HCT116 (cell line): ENCODE measurements around the gene CASZ1. TPM values are rescaled to one million over a fixed set of nuclear protein-coding genes. Genes with fewer than 3 reads are reported as not detected.

Experiments
- ATAC-seq: fragments of 200-7000 bp; cut with Tn5 transposase; 2 replicates; pipeline ENCODE4 v1.9.1; 2020; ENCODE audit warnings: mild to moderate bottlenecking, moderate library complexity
- BruUV-seq: library from RNA; stranded (reverse); fragments of 400-500 nt; replicated peaks from 2 replicates; lab custom pipeline; 2021; lab: Mats Ljungman, UMichigan
- CTCF ChIA-PET: fragments of 300-600 bp; sonication (Branson Sonifier 250); formaldehyde crosslinking; loops from one replicate; lab custom pipeline; 2021; ENCODE audit warnings: antibody characterized with exemption; lab: Charles Lee
- POLR2A ChIA-PET: fragments of 300-600, 350-600 bp; sonication (Branson Sonifier 250); formaldehyde crosslinking; loops from one replicate; lab custom pipeline; 2021; ENCODE audit warnings: antibody characterized with exemption; lab: Charles Lee
- RAD21 ChIA-PET, 2 experiments: fragments of 300-600 bp; sonication (Branson Sonifier 250); formaldehyde crosslinking; loops; one replicate each; lab custom pipeline; 2023; ENCODE audit warnings: low total read pairs in 2 of 2; ENCODE audit not compliant: uncharacterized antibody in 2 of 2, unreplicated experiment in 2 of 2, low non-redundant PET in 1 of 2; lab: Charles Lee
- DNase-seq: peaks from one replicate; pipeline ENCODE4 v3.0.0-alpha.2; 2010; ENCODE audit warnings: low read depth, low spot score
- H2AFZ ChIP-seq: fragments of 200-600 bp; shearing (Covaris generic), sonication (generic); 2 replicates; pipeline ENCODE4 v1.6.1; 2017; ENCODE audit warnings: low read depth, mixed run types, mixed read lengths, antibody characterized with exemption, low read length; ENCODE audit not compliant: poor library complexity, severe bottlenecking
- H3K27ac ChIP-seq: 2 replicates; pipeline ENCODE4 v1.5.1; 2012; ENCODE audit warnings: low read depth, low read length
- H3K27me3 ChIP-seq: fragments of 200-600 bp; sonication (generic); 2 replicates; pipeline ENCODE4 v1.6.1; 2016; ENCODE audit warnings: mixed run types, low read length, mixed read lengths; ENCODE audit not compliant: insufficient read depth
- H3K36me3 ChIP-seq, 2 experiments: fragments of 200-500 bp in 1 of 2; fragments of 200-600 bp in 1 of 2; sonication (Bioruptor generic) in 1 of 2; sonication (generic) in 1 of 2; 2 replicates each; pipeline versions ENCODE4 v1.5.1 to v1.6.1; 2014 to 2016; ENCODE audit warnings: low read length in 2 of 2, inconsistent platforms in 1 of 2, mixed read lengths in 1 of 2, mixed run types in 1 of 2; ENCODE audit not compliant: insufficient read depth in 2 of 2, control insufficient read depth in 1 of 2
- H3K4me1 ChIP-seq, 2 experiments: fragments of 200-600 bp in 1 of 2; sonication (generic) in 1 of 2; 2 replicates each; pipeline versions ENCODE4 v1.5.1 to v1.6.1; 2012 to 2017; ENCODE audit warnings: low read length in 2 of 2, inconsistent platforms in 1 of 2, mild to moderate bottlenecking in 1 of 2, mixed read lengths in 1 of 2, mixed run types in 1 of 2, moderate library complexity in 1 of 2; ENCODE audit not compliant: insufficient read depth in 2 of 2, control insufficient read depth in 1 of 2
- H3K4me2 ChIP-seq: fragments of 200-600 bp; sonication (generic); 2 replicates; pipeline ENCODE4 v1.6.1; 2017; ENCODE audit warnings: mixed run types, low read length, mixed read lengths
- H3K4me3 ChIP-seq, 2 experiments: fragments of 200-600 bp in 1 of 2; sonication (generic) in 1 of 2; replicated peaks in 1 of 2; 2 replicates each; pipeline ENCODE4 v1.5.1; 2011 to 2016; ENCODE audit warnings: low read length in 2 of 2, control low read depth in 1 of 2, low read depth in 1 of 2, mild to moderate bottlenecking in 1 of 2, mixed read lengths in 1 of 2, mixed run types in 1 of 2
- H3K79me2 ChIP-seq: fragments of 200-600 bp; sonication (generic); 2 replicates; pipeline ENCODE4 v1.6.1; 2017; ENCODE audit warnings: mild to moderate bottlenecking, mixed run types, low read length, moderate library complexity, mixed read lengths; ENCODE audit not compliant: insufficient read depth
- H3K9ac ChIP-seq: fragments of 200-600 bp; sonication (generic); 2 replicates; pipeline ENCODE4 v1.6.1; 2016; ENCODE audit warnings: low read length, mixed read lengths
- H3K9me2 ChIP-seq: fragments of 200-600 bp; sonication (generic), shearing (Covaris generic); 2 replicates; pipeline ENCODE4 v1.6.1; 2017; ENCODE audit warnings: mixed run types, mild to moderate bottlenecking, moderate library complexity; ENCODE audit not compliant: insufficient read depth
- H3K9me3 ChIP-seq, 2 experiments: fragments of 200-500 bp in 1 of 2; fragments of 200-600 bp in 1 of 2; sonication (Bioruptor generic) in 1 of 2; sonication (generic) in 1 of 2; 2 replicates each; pipeline ENCODE4 v1.6.1; 2014 to 2017; ENCODE audit warnings: low read length in 2 of 2, mixed read lengths in 2 of 2, inconsistent platforms in 1 of 2, low read depth in 1 of 2, mild to moderate bottlenecking in 1 of 2, mixed run types in 1 of 2, moderate library complexity in 1 of 2; ENCODE audit not compliant: control insufficient read depth in 1 of 2, insufficient read depth in 1 of 2
- H4K20me1 ChIP-seq: fragments of 200-600 bp; sonication (generic), shearing (Covaris generic); 2 replicates; pipeline ENCODE4 v1.6.1; 2017; ENCODE audit warnings: mixed run types, mild to moderate bottlenecking, moderate library complexity; ENCODE audit not compliant: insufficient read depth
- CBX3 ChIP-seq: IDR thresholded peaks from 2 replicates; pipeline ENCODE4 v1.6.1; 2012; ENCODE audit warnings: low read depth
- CEBPB ChIP-seq: IDR thresholded peaks from 2 replicates; pipeline ENCODE4 v1.6.1; 2012; ENCODE audit warnings: low read depth
- ELF1 ChIP-seq: IDR thresholded peaks from 2 replicates; pipeline ENCODE4 v1.6.1; 2012; ENCODE audit warnings: low read depth, borderline replicate concordance
- EZH2 ChIP-seq: fragments of 200-600 bp; sonication (generic); IDR thresholded peaks from 2 replicates; pipeline ENCODE4 v1.6.1; 2017; ENCODE audit warnings: antibody characterized with exemption, mixed run types
- EZH2phosphoT487 ChIP-seq: fragments of 200-600 bp; IDR thresholded peaks from 2 replicates; pipeline ENCODE4 v1.6.1; 2018; ENCODE audit warnings: antibody characterized with exemption, borderline replicate concordance
- FOSL1 ChIP-seq: IDR thresholded peaks from 2 replicates; pipeline ENCODE4 v1.6.1; 2012; ENCODE audit warnings: low read depth
- POLR2A ChIP-seq: IDR thresholded peaks from 2 replicates; pipeline ENCODE4 v1.7.0; 2011; ENCODE audit warnings: borderline replicate concordance; ENCODE audit not compliant: insufficient read depth, insufficient read length; ENCODE audit errors: extremely low read depth
- RAD21 ChIP-seq: IDR thresholded peaks from 2 replicates; pipeline ENCODE4 v1.6.1; 2012; ENCODE audit warnings: low read depth, mild to moderate bottlenecking
- SIN3A ChIP-seq: IDR thresholded peaks from 2 replicates; pipeline ENCODE4 v1.6.1; 2012; ENCODE audit warnings: low read depth
- SP1 ChIP-seq: IDR thresholded peaks from 2 replicates; pipeline ENCODE4 v1.6.1; 2012; ENCODE audit warnings: low read depth
- SRF ChIP-seq: IDR thresholded peaks from 2 replicates; pipeline ENCODE4 v1.6.1; 2012; ENCODE audit warnings: low read depth
- YY1 ChIP-seq: IDR thresholded peaks from 2 replicates; pipeline ENCODE4 v1.6.1; 2011; ENCODE audit warnings: low read length, low read depth, moderate library complexity, mild to moderate bottlenecking; ENCODE audit not compliant: insufficient replicate concordance; ENCODE audit errors: extremely low read depth
- ZFX ChIP-seq: fragments of 450-650 bp; IDR thresholded peaks from 2 replicates; pipeline ENCODE4 v1.6.1; 2017
- ZNF274 ChIP-seq: fragments of 200-500 bp; sonication (Bioruptor generic); IDR thresholded peaks from 2 replicates; pipeline ENCODE4 v1.6.1; 2014; ENCODE audit warnings: mild to moderate bottlenecking, low read depth, low read length, inconsistent platforms
- intact Hi-C: fragments of 100-400 bp; cut with micrococcal nuclease; formaldehyde crosslinking; loops from 2 replicates; pipeline ENCODE4 v1.10.0; 2022
- total RNA-seq: library from RNA; stranded (reverse); gene quantifications from one replicate; pipeline ENCODE4 v1.2.1, GENCODE V29; 2021; ENCODE audit not compliant: unreplicated experiment
- TF ChIP-seq, protein P1 (sequence below): IDR thresholded peaks from 2 replicates; pipeline ENCODE4 v1.6.1; 2012
- TF ChIP-seq, protein P2 (sequence below): IDR thresholded peaks from 2 replicates; pipeline ENCODE4 v1.6.1; 2012; ENCODE audit warnings: low read depth
- TF ChIP-seq, protein P3 (sequence below), 3 experiments: fragments of 200-600 bp in 1 of 3; sonication (generic) in 1 of 3; IDR thresholded peaks in 2 of 3; conservative IDR thresholded peaks in 1 of 3; 2 replicates each; pipeline ENCODE4 v1.5.1; 2012 to 2017; ENCODE audit warnings: low read depth in 2 of 3, low read length in 2 of 3, antibody characterized with exemption in 1 of 3, borderline replicate concordance in 1 of 3, control low read depth in 1 of 3, mild to moderate bottlenecking in 1 of 3, mixed read lengths in 1 of 3, mixed run types in 1 of 3, moderate library complexity in 1 of 3; ENCODE audit not compliant: insufficient read depth in 1 of 3

The CASZ1 gene
- total RNA-seq, 1 experiment from 2014 or later, result 7.7 TPM

DNA sequence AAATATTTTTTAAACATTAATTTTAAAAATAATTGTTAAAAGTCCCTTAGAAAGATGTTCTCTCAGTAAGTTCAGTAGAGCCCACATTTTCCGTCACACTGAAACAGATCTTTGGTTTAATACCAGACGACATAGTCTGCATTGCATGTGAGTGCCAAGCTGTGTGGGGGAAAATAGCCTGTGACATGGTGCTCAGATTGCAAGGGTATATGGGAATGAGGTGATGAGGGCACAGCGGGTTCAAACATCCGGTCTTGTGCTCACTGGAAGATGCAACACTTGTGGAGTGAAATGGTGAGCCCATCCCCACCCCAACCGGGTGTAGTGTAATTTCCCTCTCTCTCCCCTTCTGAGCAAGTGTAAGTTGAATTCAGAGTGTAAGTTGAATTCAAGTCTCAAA is 207.4 kb downstream of the CASZ1 start (continued):
- TF ChIP-seq, protein P1, sequence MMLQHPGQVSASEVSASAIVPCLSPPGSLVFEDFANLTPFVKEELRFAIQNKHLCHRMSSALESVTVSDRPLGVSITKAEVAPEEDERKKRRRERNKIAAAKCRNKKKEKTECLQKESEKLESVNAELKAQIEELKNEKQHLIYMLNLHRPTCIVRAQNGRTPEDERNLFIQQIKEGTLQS, result no peak
- no peak for TF ChIP-seq RAD21

DNA sequence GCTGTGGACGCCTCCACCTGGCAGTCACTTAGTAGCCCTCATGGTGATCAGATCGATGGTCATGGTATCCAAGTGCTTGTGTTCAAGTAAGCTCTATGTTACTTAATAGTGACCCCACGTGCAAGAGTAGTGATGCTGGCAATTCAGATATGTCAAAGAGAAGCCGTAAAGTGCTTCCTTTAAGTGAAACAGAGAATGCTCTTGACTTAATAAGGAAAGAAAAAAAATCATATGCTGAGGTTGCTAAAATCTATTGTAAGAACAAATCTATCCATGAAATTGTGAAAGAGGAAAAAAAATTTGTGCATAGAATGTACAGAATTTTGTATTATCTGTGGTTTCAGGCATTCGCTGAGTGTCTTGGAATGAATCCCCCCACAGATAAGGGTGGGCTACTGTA is 207.8 kb downstream of the CASZ1 start:
- no peak overlapping the region for H3K27ac ChIP-seq
- peaks cover 6% of the 10 kb centered on the region; the same call in 1 of the 2 replicates for H4K20me1 ChIP-seq
- no TSS peak for BruUV-seq
- H3K9me2 ChIP-seq, result no peaks in the 10 kb centered on the region
- no peaks in the 10 kb centered on the region for H3K27me3 ChIP-seq
- no peak for DNase-seq
- H3K4me3 ChIP-seq, result no peak overlapping the region
- H3K9ac ChIP-seq, result no peak overlapping the region
- ChIA-PET POLR2A (no interaction called here), CTCF (no interaction called here), RAD21 (no interaction called here)
- H3K4me2 ChIP-seq, result no peak overlapping the region
- H3K4me1 ChIP-seq, result no peaks in the 10 kb centered on the region
- no peak overlapping the region for H2AFZ ChIP-seq
- H3K36me3 ChIP-seq, result no peaks in the 10 kb centered on the region
- ATAC-seq, result no peak
- no peaks in the 10 kb centered on the region for H3K79me2 ChIP-seq
- no peak for TF ChIP-seq EZH2phosphoT487
- TF ChIP-seq FOSL1, result no peak
- TF ChIP-seq SIN3A, result no peak
- TF ChIP-seq CEBPB, result no peak
- TF ChIP-seq, protein P2, sequence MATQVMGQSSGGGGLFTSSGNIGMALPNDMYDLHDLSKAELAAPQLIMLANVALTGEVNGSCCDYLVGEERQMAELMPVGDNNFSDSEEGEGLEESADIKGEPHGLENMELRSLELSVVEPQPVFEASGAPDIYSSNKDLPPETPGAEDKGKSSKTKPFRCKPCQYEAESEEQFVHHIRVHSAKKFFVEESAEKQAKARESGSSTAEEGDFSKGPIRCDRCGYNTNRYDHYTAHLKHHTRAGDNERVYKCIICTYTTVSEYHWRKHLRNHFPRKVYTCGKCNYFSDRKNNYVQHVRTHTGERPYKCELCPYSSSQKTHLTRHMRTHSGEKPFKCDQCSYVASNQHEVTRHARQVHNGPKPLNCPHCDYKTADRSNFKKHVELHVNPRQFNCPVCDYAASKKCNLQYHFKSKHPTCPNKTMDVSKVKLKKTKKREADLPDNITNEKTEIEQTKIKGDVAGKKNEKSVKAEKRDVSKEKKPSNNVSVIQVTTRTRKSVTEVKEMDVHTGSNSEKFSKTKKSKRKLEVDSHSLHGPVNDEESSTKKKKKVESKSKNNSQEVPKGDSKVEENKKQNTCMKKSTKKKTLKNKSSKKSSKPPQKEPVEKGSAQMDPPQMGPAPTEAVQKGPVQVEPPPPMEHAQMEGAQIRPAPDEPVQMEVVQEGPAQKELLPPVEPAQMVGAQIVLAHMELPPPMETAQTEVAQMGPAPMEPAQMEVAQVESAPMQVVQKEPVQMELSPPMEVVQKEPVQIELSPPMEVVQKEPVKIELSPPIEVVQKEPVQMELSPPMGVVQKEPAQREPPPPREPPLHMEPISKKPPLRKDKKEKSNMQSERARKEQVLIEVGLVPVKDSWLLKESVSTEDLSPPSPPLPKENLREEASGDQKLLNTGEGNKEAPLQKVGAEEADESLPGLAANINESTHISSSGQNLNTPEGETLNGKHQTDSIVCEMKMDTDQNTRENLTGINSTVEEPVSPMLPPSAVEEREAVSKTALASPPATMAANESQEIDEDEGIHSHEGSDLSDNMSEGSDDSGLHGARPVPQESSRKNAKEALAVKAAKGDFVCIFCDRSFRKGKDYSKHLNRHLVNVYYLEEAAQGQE, result no peak
- TF ChIP-seq ZNF274, result no peak
- no peak for TF ChIP-seq POLR2A
- no peak for TF ChIP-seq CBX3
- TF ChIP-seq ZFX, result no peak
- no peak for TF ChIP-seq ELF1
- TF ChIP-seq, protein P1, result no peak
- no peak for TF ChIP-seq SRF
- TF ChIP-seq SP1, result no peak
- no peak for TF ChIP-seq RAD21
- TF ChIP-seq, protein P3, sequence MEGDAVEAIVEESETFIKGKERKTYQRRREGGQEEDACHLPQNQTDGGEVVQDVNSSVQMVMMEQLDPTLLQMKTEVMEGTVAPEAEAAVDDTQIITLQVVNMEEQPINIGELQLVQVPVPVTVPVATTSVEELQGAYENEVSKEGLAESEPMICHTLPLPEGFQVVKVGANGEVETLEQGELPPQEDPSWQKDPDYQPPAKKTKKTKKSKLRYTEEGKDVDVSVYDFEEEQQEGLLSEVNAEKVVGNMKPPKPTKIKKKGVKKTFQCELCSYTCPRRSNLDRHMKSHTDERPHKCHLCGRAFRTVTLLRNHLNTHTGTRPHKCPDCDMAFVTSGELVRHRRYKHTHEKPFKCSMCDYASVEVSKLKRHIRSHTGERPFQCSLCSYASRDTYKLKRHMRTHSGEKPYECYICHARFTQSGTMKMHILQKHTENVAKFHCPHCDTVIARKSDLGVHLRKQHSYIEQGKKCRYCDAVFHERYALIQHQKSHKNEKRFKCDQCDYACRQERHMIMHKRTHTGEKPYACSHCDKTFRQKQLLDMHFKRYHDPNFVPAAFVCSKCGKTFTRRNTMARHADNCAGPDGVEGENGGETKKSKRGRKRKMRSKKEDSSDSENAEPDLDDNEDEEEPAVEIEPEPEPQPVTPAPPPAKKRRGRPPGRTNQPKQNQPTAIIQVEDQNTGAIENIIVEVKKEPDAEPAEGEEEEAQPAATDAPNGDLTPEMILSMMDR (IDR thresholded peaks at IDR 0.05 in 2 of 3, conservative IDR thresholded peaks at IDR 0.05 in 1 of 3; ENCODE audit: borderline replicate concordance in 1 of 3, insufficient read depth in 1 of 3, low read depth in 2 of 3, low read length in 2 of 3), result no peak
- TF ChIP-seq EZH2, result no peak
- TF ChIP-seq YY1, result no peak
- no peaks in the 10 kb centered on the region for H3K9me3 ChIP-seq
- intact Hi-C loops, result no loop called here
